Gastrocnemius medialis (tissue), 4 donors: Measurements from ENCODE around the gene ARPP19. TPM values are rescaled to one million over a fixed set of nuclear protein-coding genes. Genes with fewer than 3 reads are reported as not detected.
A peak's percentile ranks its signal among the peaks of the same experiment; 100 is the strongest.

Experiments used
- ATAC-seq, 2 donors: fragments of 150-250 bp; one replicate each; pipeline ENCODE4 v1.9.1; 2016
- DNase-seq, 2 donors: peaks; one replicate each; pipeline ENCODE4 v3.0.0-alpha.2; 2019
- H3K27ac ChIP-seq, 4 donors: fragments of 200-600 bp; sonication (generic); 1 replicate in 1 of 4; 2 replicates in 3 of 4; pipeline ENCODE4 v1.5.1; 2016 to 2018; ENCODE audit warnings: mild to moderate bottlenecking in 2 of 4, moderate library complexity in 1 of 4
- H3K27me3 ChIP-seq, 3 donors: fragments of 200-600 bp; sonication (generic) in 2 of 3; 1 replicate in 1 of 3; 2 replicates in 2 of 3; pipeline versions ENCODE4 v1.5.1 to v1.6.0; 2016 to 2019; ENCODE audit warnings: mild to moderate bottlenecking in 1 of 3, moderate library complexity in 1 of 3
- H3K36me3 ChIP-seq, 2 donors: fragments of 200-600 bp; sonication (generic) in 1 of 2; one replicate each; pipeline ENCODE4 v1.5.1; 2017 to 2018
- H3K4me1 ChIP-seq, 2 donors: fragments of 200-600 bp; sonication (generic) in 1 of 2; one replicate each; pipeline ENCODE4 v1.5.1; 2016 to 2017; ENCODE audit warnings: mild to moderate bottlenecking in 2 of 2
- H3K4me3 ChIP-seq, 4 donors: fragments of 200-600 bp; sonication (generic) in 3 of 4; 1 replicate in 1 of 4; 2 replicates in 3 of 4; pipeline ENCODE4 v1.5.1; 2016 to 2019; ENCODE audit warnings: mild to moderate bottlenecking in 2 of 4
- H3K9me3 ChIP-seq, 3 donors: fragments of 200-600 bp; sonication (generic) in 2 of 3; 1 replicate in 1 of 3; 2 replicates in 2 of 3; pipeline ENCODE4 v1.5.1; 2016 to 2019
- CTCF ChIP-seq, 5 experiments: fragments of 450-650 bp in 3 of 5; fragments of 200-600 bp in 2 of 5; sonication (generic) in 2 of 5; IDR thresholded peaks in 4 of 5; conservative IDR thresholded peaks in 1 of 5; 1 replicate in 4 of 5; 2 replicates in 1 of 5; pipeline ENCODE4 v1.5.1; 2016 to 2019; ENCODE audit warnings: antibody characterized with exemption in 5 of 5, mild to moderate bottlenecking in 3 of 5, moderate library complexity in 3 of 5
- POLR2A ChIP-seq, 2 donors: fragments of 450-650 bp; IDR thresholded peaks; one replicate each; pipeline ENCODE4 v1.6.1; 2017; ENCODE audit warnings: antibody characterized with exemption in 2 of 2, mild to moderate bottlenecking in 2 of 2, moderate library complexity in 2 of 2
- in situ Hi-C, 4 donors: fragments of 200-750 bp; cut with MboI; loops; one replicate each; pipeline versions ENCODE4 v1.15.0 to v1.8.0; 2017; ENCODE audit warnings: low sequenced_read_pairs in 4 of 4
- intact Hi-C: fragments of 100-400 bp; cut with DNase I; formaldehyde crosslinking; loops from one replicate; pipeline ENCODE4 v1.15.1; 2023; ENCODE audit warnings: low total_unique reads
- total RNA-seq, 4 donors: library from RNA; depleted of rRNA; stranded (reverse); fragments of >200 nt; gene quantifications; one replicate each; pipeline versions ENCODE4 v1.1.0 to v1.2.3, GENCODE V29; 2016

The ARPP19 gene, protein sequence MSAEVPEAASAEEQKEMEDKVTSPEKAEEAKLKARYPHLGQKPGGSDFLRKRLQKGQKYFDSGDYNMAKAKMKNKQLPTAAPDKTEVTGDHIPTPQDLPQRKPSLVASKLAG
- 100 to 1,000 TPM; 153 to 428 (median 207) TPM for total RNA-seq

DNA sequence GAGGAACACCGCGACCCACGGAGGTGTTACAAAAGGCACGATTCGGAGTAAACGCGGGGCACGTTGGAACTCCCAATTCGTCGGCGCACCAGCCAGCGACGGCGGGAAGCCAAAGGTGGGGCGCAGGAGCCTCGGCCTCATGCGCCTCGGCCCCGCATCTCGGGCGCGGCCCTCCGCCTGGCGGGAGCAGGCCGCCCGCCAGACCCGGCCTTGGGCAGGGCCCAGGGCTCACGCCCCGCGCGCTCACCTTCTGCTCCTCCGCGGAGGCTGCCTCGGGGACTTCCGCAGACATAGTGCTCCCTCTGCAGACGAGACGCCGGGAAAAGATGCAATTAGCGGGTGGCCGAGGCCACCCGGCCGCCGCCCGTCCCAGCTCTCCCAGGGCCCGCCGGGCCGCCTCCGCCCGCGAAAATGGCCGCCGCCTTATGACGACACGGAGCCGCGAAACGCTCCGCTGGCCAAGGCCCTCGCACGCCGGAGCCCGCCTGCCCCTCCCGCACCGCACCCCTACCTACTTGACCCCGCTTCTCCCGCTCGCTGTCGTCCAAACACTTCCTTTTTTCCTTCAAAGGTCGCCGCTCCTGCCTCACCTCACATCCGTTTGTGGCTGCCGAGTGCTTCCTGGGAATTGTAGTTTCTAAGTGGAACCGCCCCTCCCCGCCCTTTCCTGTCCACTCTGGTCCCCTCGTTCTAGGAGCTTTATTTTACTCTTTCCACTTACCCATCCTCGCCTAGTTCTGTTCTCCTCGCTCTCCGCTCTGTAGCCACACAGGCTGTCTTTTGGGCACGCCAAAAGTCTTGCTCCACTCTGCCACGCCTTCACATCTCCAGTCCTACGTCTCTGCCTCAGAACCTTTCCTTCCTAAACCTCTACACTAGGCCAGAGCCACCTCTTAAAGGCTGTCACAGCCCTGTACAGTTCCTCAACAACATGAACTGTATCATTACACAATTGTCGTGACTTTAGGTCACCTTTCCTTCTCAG is at the start of gene ARPP19:
ARPP19 (minus strand) TSS at position 430 of the 985 bp plus-strand sequence; CDS start at position 292, 138 bp downstream.
- Histone ChIP-seq H3K4me3 (peak within 1 kb of the TSS; percentile 58 to 87 (median 75)), H3K4me1 (peaks cover 24 to 27% of the 10 kb centered on the region in 2 donors), H3K36me3 (no peaks in the 10 kb centered on the region), H3K27me3 (no peaks in the 10 kb centered on the region), H3K27ac (peak within 1 kb of the TSS; percentile 86 to 97 (median 92)), H3K9me3 (no peaks in the 10 kb centered on the region)
- DNase-seq (peak; percentile 93 to 96), ATAC-seq (peak; percentile 85 to 87)
- TF ChIP-seq POLR2A (IDR thresholded peaks at IDR 0.05) = peak; percentile 93 to 97
- TF ChIP-seq CTCF (IDR thresholded peaks at IDR 0.05 in 4 of 5, conservative IDR thresholded peaks at IDR 0.05 in 1 of 5) = peak in 3 of 5 experiments; percentile 11 to 35 (median 17)
- in situ Hi-C loops (loop anchor here in 1 of 4 donors (25.0 kb wide), 1 partner anchor 93 kb away; no protein-coding TSS in a partner anchor), intact Hi-C loops (loop anchor here (1.0 kb wide), 1 partner anchor 110 kb away; the partner anchor contains the start of gene ATOSA)

- DNase-seq (no peak), ATAC-seq (no peak)
- Histone ChIP-seq H3K9me3 (no peaks in the 10 kb centered on the region), H3K4me3 (no peak overlapping the region), H3K4me1 (peaks cover 0 to 27% of the 10 kb centered on the region in 2 donors), H3K27ac (peak overlapping the region in 3 of 4 donors; percentile 29 to 41 (median 32)), H3K27me3 (no peaks in the 10 kb centered on the region), H3K36me3 (peaks cover 2 to 70% of the 10 kb centered on the region in 2 donors)
- in situ Hi-C loops (loop anchor here in 3 of 4 donors (10.0 to 25.0 kb wide), 2 partner anchors 118 to 120 kb away; no protein-coding TSS in a partner anchor), intact Hi-C loops (no loop called here)
- TF ChIP-seq CTCF (IDR thresholded peaks at IDR 0.05 in 4 of 5, conservative IDR thresholded peaks at IDR 0.05 in 1 of 5) (no peak), POLR2A (IDR thresholded peaks at IDR 0.05) (no peak)
Measured at GRCh38 chr15:52617026-52617425, 48.2 kb upstream of the ARPP19 start.

DNA sequence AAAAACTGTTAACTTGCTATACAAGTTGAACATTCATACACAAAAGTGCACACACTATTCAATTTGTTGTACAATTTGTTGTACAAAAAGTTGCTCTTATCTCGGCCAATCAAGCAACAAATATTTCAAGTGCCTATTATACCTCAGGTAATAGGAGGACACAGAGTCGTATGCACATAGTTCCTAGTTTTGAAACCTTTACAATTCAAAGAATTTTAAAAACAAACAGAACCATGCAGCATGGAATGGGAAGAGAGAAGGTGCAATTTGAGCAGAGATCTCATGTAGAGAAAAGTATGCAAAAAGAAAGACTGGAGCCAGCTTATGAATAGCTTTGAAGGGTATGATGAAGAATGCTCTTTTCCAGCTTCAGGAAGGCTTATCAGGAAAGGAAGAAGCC is 46.5 kb upstream of the ARPP19 start:
- no peak for DNase-seq
- intact Hi-C loops = no loop called here
- peaks cover 2 to 81% of the 10 kb centered on the region in 2 donors for H3K36me3 ChIP-seq

More for the DNA sequence above, 46.5 kb upstream of the ARPP19 start:
- no peak for TF ChIP-seq POLR2A (IDR thresholded peaks at IDR 0.05)
- TF ChIP-seq CTCF (IDR thresholded peaks at IDR 0.05 in 4 of 5, conservative IDR thresholded peaks at IDR 0.05 in 1 of 5) = no peak
- Histone ChIP-seq H3K27me3 (no peaks in the 10 kb centered on the region), H3K4me1 (peaks cover 0 to 15% of the 10 kb centered on the region in 2 donors), H3K27ac (peak overlapping the region in 1 of 4 donors; percentile 41), H3K4me3 (no peak overlapping the region), H3K9me3 (no peaks in the 10 kb centered on the region)
- in situ Hi-C loops = loop anchor here in 3 of 4 donors (10.0 to 25.0 kb wide), 2 partner anchors 119 to 122 kb away; no protein-coding TSS in a partner anchor
- no peak for ATAC-seq
